Measurements from ENCODE around the gene FERMT1.
"Not testable (repeated sequence)": the region's sequence is repeated elsewhere in the genome, so short reads cannot be mapped to it uniquely, and the experiment has no call there.

The FERMT1 gene

DNA sequence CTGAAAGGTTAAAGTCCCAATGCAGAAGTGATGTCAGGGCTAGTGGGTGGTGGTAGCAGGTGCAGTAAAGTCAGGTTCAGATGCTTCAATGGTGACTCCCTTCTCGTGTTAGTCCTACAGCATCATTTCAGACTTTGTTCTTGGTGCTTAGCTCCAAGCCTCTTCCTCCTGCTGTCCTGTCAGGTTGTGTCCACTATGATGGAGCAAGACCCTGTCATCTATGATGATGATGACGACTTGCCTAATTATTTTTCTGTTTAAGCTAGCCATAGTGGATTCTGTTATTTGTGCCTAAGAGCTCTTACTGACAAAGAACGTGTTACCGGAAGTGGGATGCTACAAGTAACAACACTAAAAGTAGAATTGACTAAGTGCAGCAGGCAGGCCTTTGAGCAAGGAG is 5.0 kb upstream of the FERMT1 start:
- no peak for DNase-seq
- TF ChIP-seq GATA1 (IDR thresholded peaks at IDR 0.05; ENCODE audit: low read depth, low read length) (no peak), POLR2A (IDR thresholded peaks at IDR 0.05; ENCODE audit: low read length) (no peak)

DNA sequence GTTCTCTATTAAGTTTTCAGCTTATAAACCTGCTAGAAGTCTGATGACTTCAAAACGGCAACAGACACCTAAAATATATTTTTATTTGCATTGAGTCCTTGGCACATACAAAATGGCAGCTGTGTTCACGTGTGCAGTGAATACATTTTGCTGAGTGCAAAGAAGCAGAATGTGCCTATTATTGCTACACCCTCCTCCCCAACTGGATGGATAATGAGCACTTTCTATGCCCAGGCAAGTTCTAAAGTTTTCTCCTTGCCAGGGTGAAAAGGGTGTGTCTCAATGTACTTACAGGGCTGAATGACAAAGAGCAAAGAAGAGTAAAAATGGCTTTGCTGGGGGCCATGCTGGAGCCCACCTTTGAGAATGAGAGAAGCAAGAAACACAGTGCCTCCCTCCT is 4.0 kb upstream of the FERMT1 start:
- TF ChIP-seq GATA1 (IDR thresholded peaks at IDR 0.05; ENCODE audit: low read depth, low read length) (no peak), POLR2A (IDR thresholded peaks at IDR 0.05; ENCODE audit: low read length) (no peak)

DNA sequence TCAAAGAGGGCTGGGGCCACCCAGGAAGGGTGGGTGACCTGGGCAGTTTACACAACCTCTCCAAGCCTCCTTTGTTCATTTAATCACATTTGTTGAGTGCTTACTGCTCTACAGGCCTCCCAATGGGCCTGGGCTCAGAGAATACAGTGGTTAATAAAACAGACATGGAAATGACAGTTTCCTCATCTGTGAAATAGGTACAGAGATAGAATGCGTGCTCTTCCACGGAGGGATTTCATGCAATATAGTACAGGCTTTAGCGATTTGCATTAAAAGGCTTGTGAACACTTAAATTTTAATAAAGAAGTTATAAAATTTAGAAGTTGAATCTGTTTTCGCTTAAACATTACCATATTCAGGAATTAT is 802 bp upstream of the FERMT1 start:
- DNase-seq = no peak
- TF ChIP-seq GATA1 (IDR thresholded peaks at IDR 0.05; ENCODE audit: low read depth, low read length) = no peak
- no peak for TF ChIP-seq POLR2A (IDR thresholded peaks at IDR 0.05; ENCODE audit: low read length)

More for the DNA sequence above, 4.0 kb upstream of the FERMT1 start:
- no peak for DNase-seq

DNA sequence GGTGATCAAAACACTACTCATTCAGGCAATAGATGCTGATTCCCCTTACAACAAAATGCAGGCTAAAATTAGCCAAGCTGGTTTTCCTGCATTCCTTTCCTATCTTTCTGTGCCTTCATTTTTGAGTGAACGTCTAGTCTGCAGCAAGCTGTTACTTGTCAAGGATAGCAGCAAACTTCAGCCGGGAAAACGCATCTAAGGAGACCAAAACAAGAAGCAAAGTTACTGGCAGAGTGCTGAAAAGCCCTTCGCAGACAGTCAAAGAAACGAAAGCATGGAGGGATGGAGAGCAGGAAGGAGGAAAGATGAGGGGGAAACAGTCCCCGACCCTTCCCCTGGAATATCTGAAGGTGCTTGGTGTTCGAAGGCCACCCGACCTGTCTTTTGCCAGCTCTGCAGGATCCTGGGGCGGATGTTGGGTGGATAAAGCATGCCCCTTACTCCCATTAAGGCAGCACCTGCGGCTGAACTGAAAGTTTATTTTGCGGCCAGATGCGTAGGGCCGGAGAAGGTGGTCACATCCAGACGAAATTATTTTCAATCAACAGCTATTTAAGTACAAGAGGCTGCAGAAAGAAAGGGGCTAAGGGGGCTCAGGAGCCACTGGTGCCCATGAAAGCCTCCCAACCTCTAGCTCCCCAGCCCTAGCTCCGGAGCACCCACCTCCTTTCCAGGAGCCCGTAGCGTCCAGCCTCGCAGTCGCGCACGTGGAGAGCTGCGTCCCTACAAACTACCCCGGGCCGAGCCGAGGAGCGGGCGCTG is 538 bp downstream of the FERMT1 start:
- DNase-seq = no peak
- TF ChIP-seq POLR2A (IDR thresholded peaks at IDR 0.05; ENCODE audit: low read length) = no peak
- no peak for TF ChIP-seq GATA1 (IDR thresholded peaks at IDR 0.05; ENCODE audit: low read depth, low read length)

DNA sequence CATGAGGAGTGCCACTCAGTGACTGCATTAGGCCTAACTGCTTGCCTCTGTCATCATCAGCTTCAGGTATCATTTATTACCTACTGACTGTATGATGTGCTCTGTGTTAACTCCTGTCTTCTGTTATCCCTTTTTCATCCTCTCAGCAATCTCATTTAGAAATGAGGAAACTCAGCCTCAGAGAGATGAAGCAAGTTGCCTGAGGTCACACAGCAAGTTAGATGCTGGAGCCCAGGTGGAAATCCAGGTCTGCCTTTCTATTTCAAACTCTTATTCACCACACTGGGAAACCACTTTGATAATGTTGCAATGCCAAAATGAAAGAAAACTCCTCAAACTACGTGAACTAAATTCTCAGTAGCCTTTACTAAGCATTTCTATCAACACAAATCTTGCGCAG is 1.3 kb downstream of the FERMT1 start:
- no peak for TF ChIP-seq POLR2A (IDR thresholded peaks at IDR 0.05; ENCODE audit: low read length)
- TF ChIP-seq GATA1 (IDR thresholded peaks at IDR 0.05; ENCODE audit: low read depth, low read length) = no peak
- no peak for DNase-seq

DNA sequence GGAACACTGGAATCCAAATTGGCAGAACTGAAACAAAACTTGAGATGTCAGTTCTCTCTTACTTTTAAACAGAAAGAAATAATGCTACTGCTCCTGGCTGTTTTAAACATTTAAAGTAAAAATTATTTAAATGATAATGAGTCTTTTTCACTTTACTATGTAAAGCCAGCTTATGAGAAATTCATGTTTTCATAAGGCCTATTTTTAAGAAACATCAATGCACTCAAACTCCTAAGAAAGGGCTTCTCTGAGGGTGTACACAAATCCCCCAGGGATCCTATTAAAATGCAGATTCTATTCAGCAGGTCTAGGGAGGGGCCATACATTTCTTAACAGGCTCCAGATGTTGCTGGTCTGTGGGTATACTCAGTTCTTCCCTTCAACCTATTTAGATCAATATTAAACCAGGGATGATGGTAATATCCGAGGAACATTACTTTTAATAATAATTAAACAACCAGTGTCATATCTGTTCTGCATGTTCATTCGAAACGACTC is 2.3 kb downstream of the FERMT1 start:
- TF ChIP-seq GATA1 (IDR thresholded peaks at IDR 0.05; ENCODE audit: low read depth, low read length) (no peak), POLR2A (IDR thresholded peaks at IDR 0.05; ENCODE audit: low read length) (no peak)
- no peak for DNase-seq

DNA sequence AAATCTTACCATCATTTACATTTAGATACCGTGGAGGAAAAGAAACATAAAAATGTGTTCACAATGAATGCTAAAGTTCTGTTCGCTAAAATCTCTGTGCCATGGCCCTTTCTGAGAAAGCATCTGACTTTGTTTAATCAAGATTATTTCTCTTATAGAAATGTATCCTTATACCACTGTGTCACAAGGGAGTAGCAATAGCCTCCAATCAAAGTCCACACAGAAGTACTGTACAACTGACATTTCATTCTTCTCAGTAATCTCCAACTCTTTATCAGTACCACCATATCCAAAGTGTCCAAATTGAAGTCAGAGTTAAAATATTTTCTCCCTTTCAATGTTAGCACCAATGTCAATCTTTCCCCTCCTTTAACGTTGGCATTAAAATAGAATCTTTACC is 6.1 kb downstream of the FERMT1 start:
- TF ChIP-seq POLR2A (IDR thresholded peaks at IDR 0.05; ENCODE audit: low read length) = no peak
- no peak for TF ChIP-seq GATA1 (IDR thresholded peaks at IDR 0.05; ENCODE audit: low read depth, low read length)
- no peak for DNase-seq

DNA sequence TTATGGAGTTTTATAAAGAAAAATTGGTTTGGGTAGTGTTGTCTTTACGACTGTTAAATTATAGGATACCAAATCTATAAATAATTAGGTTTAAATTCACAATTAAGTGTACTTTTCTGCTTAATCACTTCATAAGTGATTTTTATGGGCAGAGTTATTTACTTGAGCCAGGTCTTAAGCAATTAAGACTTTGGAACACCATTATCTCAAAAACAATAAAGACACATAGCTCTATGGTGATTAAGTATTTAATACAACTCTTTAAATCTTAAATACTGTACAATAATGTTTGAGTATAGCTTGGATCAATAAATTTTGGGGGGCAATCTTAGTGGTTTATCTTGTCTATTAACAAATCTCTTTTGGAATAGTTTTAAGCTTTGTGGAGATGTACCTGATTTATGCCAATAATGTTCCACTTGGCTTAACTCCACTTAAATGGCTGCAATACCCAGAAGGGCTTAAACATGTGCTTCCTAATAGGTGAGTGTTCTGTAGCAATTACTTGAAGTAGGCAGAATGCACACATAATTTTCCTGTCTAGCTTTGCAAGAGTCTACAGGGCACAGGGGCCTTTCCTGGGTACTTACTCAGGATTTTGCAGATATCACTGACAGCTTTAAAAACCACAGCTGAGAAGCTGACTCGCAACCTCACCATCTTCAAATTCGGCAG is 7.5 kb downstream of the FERMT1 start:
- TF ChIP-seq GATA1 (IDR thresholded peaks at IDR 0.05; ENCODE audit: low read depth, low read length) = no peak
- no peak for TF ChIP-seq POLR2A (IDR thresholded peaks at IDR 0.05; ENCODE audit: low read length)
- DNase-seq = no peak

DNA sequence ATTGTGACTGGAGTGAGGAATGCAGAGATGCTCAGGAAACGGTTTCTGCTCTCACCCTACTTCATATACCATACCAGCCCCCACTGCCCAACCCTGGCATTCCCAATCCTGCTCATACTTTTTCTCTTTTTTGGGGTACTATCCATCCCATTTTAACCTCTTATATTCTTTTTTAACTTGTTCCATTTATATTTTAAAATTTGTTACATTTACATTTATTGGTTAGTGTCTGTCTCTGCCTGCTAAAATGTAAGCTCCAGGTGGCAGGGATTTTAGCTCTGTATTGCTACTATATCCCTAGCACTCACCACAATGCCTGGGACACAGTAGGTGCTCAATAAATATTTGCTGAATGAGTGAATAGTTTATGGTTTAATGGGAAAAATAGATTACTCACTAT is 8.1 kb downstream of the FERMT1 start:
- DNase-seq = no peak
- TF ChIP-seq POLR2A (IDR thresholded peaks at IDR 0.05; ENCODE audit: low read length) (no peak), GATA1 (IDR thresholded peaks at IDR 0.05; ENCODE audit: low read depth, low read length) (no peak)

DNA sequence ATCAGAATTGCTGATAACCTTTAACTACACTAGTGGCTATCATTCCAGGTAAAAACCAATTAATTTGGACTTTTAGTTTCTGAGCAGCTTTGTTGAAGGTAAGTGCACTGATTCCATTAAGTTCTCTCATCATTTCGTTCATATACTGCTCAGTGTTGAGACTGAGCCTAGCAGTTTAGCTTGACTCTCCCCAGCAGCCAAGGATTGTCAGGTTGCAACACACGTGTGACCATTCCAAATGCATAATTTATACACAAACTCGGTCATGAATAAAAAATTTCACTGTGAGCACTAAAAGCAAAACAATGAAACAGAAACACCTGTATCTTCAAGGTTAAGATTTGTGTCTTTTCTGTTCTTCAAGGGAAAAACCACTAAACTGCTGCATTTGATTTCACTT is 8.9 kb downstream of the FERMT1 start:
- TF ChIP-seq POLR2A (IDR thresholded peaks at IDR 0.05; ENCODE audit: low read length) (no peak), GATA1 (IDR thresholded peaks at IDR 0.05; ENCODE audit: low read depth, low read length) (no peak)
- no peak for DNase-seq

DNA sequence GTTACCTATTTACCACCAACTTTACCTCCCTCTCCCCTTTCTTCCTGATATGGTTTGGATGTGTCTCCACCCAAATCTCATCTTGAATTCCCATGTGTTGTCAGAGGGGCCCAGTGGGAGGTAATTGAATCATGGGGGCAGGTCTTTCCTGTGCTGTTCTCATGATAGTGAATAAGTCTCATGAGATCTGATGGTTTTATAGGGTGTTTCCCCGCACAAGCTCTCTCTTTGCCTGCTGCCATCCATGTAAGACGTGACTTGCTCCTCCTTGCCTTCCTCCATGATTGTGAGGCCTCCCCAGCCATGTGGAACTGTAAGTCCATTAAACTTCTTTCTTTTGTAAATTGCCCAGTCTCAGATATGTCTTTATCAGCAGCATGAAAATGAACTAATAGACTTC is 9.9 kb downstream of the FERMT1 start:
- not testable (repeated sequence) for DNase-seq

DNA sequence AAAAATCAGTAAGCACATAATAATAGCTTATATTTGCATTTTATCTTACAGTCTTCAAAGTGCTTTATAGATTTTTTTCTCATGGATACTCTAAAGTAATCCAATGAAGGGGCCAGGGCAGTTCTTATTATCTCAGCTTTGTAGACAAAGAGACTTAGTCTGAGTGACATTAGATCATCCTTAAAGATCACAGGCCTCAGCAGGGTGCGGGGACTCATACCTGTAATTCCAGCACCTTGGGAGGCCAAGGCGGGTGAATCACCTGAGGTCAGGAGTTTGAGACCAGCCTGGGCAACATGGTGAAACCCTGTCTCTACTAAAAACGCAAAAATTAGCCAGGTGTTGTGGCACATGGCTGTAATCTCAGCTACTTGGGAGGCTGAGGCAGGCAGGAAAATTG is 14.5 kb downstream of the FERMT1 start:
- no peak for DNase-seq
- TF ChIP-seq POLR2A (IDR thresholded peaks at IDR 0.05; ENCODE audit: low read length) (no peak), GATA1 (IDR thresholded peaks at IDR 0.05; ENCODE audit: low read depth, low read length) (no peak)

DNA sequence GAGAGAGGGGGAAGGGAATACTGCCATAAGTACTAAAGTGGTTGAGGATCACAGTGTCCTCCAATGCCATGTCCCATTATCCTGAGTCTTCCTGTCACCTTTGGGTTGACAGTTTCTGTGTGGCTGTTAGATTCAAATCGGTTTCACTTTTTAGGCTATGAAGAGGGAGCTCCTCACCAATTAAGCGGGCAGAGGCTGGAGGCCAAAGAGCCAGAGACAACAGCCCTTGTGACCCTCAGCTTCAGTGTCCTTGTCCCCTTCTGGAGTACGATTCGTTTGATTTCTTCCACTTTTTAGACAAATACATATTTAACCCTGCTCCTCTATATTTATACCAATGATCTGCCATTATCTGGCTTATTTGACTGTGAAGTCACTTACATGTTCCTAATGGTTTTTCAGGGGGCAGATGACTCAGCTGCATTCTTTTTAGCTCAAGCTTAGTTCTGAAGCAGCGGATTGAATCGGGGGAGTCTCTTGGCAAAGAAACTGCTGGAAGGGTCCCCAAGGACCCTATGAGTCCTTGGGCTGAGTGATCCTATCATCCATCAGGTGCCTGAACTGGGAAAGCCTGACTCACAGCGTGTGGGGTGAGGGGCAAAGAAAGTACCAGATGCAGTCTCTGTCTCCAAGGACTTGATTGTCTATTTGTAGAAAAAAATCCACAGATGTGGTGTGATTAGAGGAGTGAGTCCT is 18.2 kb downstream of the FERMT1 start:
- no peak for DNase-seq
- no peak for TF ChIP-seq GATA1 (IDR thresholded peaks at IDR 0.05; ENCODE audit: low read depth, low read length)
- TF ChIP-seq POLR2A (IDR thresholded peaks at IDR 0.05; ENCODE audit: low read length) = no peak

DNA sequence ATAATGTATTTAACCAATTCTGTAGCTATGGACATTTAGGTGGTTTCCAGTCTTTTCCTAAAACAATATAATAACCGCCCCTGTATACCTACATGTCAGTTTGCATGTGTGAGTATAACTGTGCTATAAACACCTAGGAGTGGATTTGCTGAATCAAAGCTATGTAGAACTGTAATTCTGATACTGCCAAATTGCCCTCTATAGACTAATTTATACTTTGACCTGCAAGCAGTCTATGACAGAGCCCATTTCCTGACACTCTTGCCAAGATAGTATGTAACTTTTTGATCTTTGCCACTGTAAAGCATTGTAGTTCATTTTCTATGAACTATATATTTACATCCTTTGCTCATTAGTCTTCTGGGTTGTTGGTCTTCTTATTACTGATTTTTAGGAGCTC is 19.5 kb downstream of the FERMT1 start:
- DNase-seq = no peak

More for the DNA sequence above, 19.5 kb downstream of the FERMT1 start:
- TF ChIP-seq GATA1 (IDR thresholded peaks at IDR 0.05; ENCODE audit: low read depth, low read length) = no peak
- no peak for TF ChIP-seq POLR2A (IDR thresholded peaks at IDR 0.05; ENCODE audit: low read length)

Measured in erythroblast (primary cell).